HFF-Myc (cell line): ENCODE data around the gene APOL5.
"Not testable (repeated sequence)": the region's sequence is repeated elsewhere in the genome, so short reads cannot be mapped to it uniquely, and the experiment has no call there.

Source experiments
- DNase-seq: peaks from one replicate; pipeline ENCODE4 v3.0.0-alpha.2; 2011; ENCODE audit warnings: low read depth; ENCODE audit errors: extremely low read depth
- H3K4me3 ChIP-seq: replicated peaks from 2 replicates; pipeline ENCODE4 v1.5.1; 2011; ENCODE audit warnings: low read depth, mild to moderate bottlenecking, control low read depth, low read length
- CTCF ChIP-seq: IDR thresholded peaks from 2 replicates; pipeline ENCODE4 v1.5.1; 2012; ENCODE audit warnings: mild to moderate bottlenecking, low read depth, low read length, control low read depth; ENCODE audit errors: missing control alignments

Gene APOL5

DNA sequence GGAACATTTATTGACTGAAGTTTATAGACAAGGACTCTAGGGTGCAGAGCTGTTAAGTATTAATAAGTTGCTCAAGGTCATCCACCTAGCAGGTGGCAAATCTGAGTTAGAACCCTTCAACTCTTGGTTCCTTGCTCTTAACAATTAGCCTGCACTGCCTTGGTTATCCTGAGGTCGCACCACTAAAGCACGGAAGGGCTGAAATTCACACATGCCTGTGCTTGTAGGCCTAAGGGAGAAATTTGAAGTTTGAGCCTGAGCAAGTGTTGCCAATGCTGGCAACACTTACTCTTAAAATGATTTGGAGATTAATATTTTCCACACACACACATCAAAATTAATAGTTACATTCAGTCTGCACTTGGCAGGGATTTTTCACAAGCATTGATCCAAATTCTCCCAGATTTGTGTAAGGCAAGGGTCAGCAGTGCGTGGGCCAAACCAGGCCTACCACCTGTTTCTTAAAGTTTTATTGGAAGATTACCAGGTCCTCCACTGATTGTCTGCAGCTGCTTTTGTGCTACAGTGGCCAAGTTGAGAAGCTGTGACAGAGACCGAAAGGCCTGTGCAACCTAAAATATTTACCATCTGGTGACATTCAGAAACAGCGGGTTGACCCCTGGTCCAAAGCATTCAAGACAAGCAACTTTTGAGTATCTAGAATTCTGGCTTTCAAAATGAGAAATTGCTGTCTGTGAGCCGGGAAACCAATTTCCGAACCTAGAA lies 16.3 kb downstream of the APOL5 start:
- H3K4me3 ChIP-seq, result no peak overlapping the region
- peak; percentile 16 for DNase-seq
- TF ChIP-seq CTCF, result no peak

- no peak overlapping the region for H3K4me3 ChIP-seq
- TF ChIP-seq CTCF, result no peak
- no peak for DNase-seq
Measured at GRCh38 chr22:35734517-35734827, 16.8 kb downstream of the APOL5 start.

GRCh38 chr22:35735542-35735941 lies 17.9 kb downstream of the APOL5 start:
- DNase-seq, result no peak
- TF ChIP-seq CTCF, result no peak
- no peak overlapping the region for H3K4me3 ChIP-seq

DNA sequence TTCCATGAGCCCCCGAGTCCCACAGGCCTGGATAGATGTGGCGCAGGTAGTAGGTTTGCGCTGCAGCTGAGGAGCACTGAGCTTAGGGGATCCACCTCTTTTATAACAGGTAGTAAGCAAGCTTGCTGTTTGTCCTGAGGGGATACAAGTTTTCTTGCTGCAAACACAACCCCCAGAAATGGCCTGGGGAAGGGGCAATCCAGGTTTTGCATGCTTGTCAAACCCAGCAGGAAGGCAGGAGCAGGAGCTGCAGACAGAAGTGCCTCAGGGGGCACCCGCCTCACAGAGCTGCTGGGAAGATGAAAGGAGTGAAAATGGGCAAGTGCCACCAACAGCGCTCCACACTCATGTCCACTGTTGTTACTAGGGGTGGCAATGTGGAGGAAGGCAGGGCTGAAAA lies 18.5 kb downstream of the APOL5 start:
- no peak for TF ChIP-seq CTCF
- no peak for DNase-seq

GRCh38 chr22:35736701-35737100 lies 19.0 kb downstream of the APOL5 start:
- no peak overlapping the region for H3K4me3 ChIP-seq
- no peak for TF ChIP-seq CTCF
- DNase-seq, result no peak

More for the DNA sequence above, 18.5 kb downstream of the APOL5 start:
- no peak overlapping the region for H3K4me3 ChIP-seq

DNA sequence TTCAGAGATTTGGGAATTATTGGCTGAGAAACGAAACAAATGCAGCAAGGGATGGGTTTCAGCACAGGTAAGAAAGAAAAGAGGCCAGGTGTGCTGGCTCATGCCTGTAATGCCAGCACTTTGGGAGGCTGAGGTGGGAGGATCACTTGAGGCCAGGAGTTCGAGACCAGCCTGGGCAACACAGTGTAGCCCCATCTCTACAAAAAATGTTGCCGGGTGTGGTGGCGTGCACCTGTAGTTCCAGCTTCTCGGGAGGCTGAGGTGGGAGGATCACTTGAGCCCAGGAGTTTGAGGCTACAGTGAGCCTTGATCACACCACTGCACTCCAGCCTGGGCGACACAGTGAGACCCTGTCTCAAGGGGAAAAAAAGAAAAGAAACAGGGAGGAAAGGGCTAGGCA lies 20.2 kb downstream of the APOL5 start:
- not testable (repeated sequence) for DNase-seq, H3K4me3 ChIP-seq

GRCh38 chr22:35739076-35739930 lies 21.6 kb downstream of the APOL5 start:
- no peak for DNase-seq
- no peak overlapping the region for H3K4me3 ChIP-seq
- TF ChIP-seq CTCF, result peak; percentile 15
